Neural crest cell (in vitro differentiated cells): ENCODE data around the gene CHD6. TPM values are rescaled to one million over a fixed set of nuclear protein-coding genes. Genes with fewer than 3 reads are reported as not detected.

Experiments
- DNase-seq: peaks from one replicate; pipeline ENCODE4 v3.0.0; 2021; ENCODE audit warnings: low read depth, mixed read lengths, low spot score
- H3K27ac Mint-ChIP-seq: one replicate; pipeline ENCODE4 v1.8.0; 2021; ENCODE audit warnings: mild to moderate bottlenecking, mixed read lengths; ENCODE audit not compliant: unreplicated experiment
- H3K27me3 Mint-ChIP-seq: 2 replicates; pipeline ENCODE4 v1.8.0; 2021; ENCODE audit warnings: low read depth, mild to moderate bottlenecking, mixed read lengths
- H3K36me3 Mint-ChIP-seq: 2 replicates; pipeline ENCODE4 v1.8.0; 2021; ENCODE audit warnings: low read depth, mild to moderate bottlenecking, mixed read lengths
- H3K4me1 Mint-ChIP-seq: 2 replicates; pipeline ENCODE4 v1.8.0; 2021; ENCODE audit warnings: mixed read lengths
- H3K4me3 Mint-ChIP-seq: one replicate; pipeline ENCODE4 v1.8.0; 2021; ENCODE audit warnings: mild to moderate bottlenecking, mixed read lengths
- H3K9me3 Mint-ChIP-seq: 2 replicates; pipeline ENCODE4 v1.8.0; 2021; ENCODE audit warnings: mixed read lengths
- CTCF ChIP-seq: fragments of 200-600 bp; sonication (generic); conservative IDR thresholded peaks from 2 replicates; pipeline ENCODE4 v1.5.0; 2021; ENCODE audit warnings: antibody characterized with exemption, mild to moderate bottlenecking
- total RNA-seq: library from RNA; stranded (reverse); gene quantifications from 2 replicates; pipeline ENCODE4 v1.2.1, GENCODE V29; 2021

Gene CHD6
- total RNA-seq, 1 donor from 2014 or later, result 51.2 TPM

GRCh38 chr20:41355598-41356203 lies 262.5 kb downstream of the CHD6 start:
- H3K9me3 Mint-ChIP-seq, result no peaks in the 10 kb centered on the region
- H3K27me3 Mint-ChIP-seq, result no peaks in the 10 kb centered on the region
- no peaks in the 10 kb centered on the region for H3K4me1 Mint-ChIP-seq
- no peak for DNase-seq
- H3K36me3 Mint-ChIP-seq, result no peaks in the 10 kb centered on the region
- no peak overlapping the region for H3K4me3 Mint-ChIP-seq
- TF ChIP-seq CTCF, result no peak
- no peak overlapping the region for H3K27ac Mint-ChIP-seq

GRCh38 chr20:41355192-41355591 lies 263.0 kb downstream of the CHD6 start:
- Mint-ChIP-seq H3K36me3 (no peaks in the 10 kb centered on the region), H3K9me3 (no peaks in the 10 kb centered on the region)

GRCh38 chr20:41353530-41353929 lies 264.6 kb downstream of the CHD6 start:
- TF ChIP-seq CTCF, result no peak
- H3K9me3 Mint-ChIP-seq, result no peaks in the 10 kb centered on the region
- no peak for DNase-seq
- H3K27ac Mint-ChIP-seq, result peak overlapping the region; percentile 27
- no peak overlapping the region for H3K4me3 Mint-ChIP-seq
- H3K36me3 Mint-ChIP-seq, result no peaks in the 10 kb centered on the region
- H3K4me1 Mint-ChIP-seq, result no peaks in the 10 kb centered on the region
- no peaks in the 10 kb centered on the region for H3K27me3 Mint-ChIP-seq

More at GRCh38 chr20:41355192-41355591, 263.0 kb downstream of the CHD6 start:
- Mint-ChIP-seq H3K27me3 (no peaks in the 10 kb centered on the region), H3K4me1 (no peaks in the 10 kb centered on the region), H3K4me3 (no peak overlapping the region), H3K27ac (no peak overlapping the region)
- no peak for DNase-seq
- TF ChIP-seq CTCF, result no peak

GRCh38 chr20:41352666-41353065 lies 265.5 kb downstream of the CHD6 start:
- DNase-seq, result no peak
- Mint-ChIP-seq H3K36me3 (no peaks in the 10 kb centered on the region), H3K4me3 (no peak overlapping the region), H3K4me1 (no peaks in the 10 kb centered on the region), H3K9me3 (no peaks in the 10 kb centered on the region), H3K27ac (no peak overlapping the region), H3K27me3 (no peaks in the 10 kb centered on the region)
- TF ChIP-seq CTCF, result no peak

- Mint-ChIP-seq H3K4me1 (peaks cover 2% of the 10 kb centered on the region), H3K36me3 (no peaks in the 10 kb centered on the region), H3K27ac (no peak overlapping the region), H3K4me3 (no peak overlapping the region), H3K27me3 (no peaks in the 10 kb centered on the region), H3K9me3 (no peaks in the 10 kb centered on the region)
- DNase-seq, result no peak
- TF ChIP-seq CTCF, result no peak
Observed at GRCh38 chr20:41352106-41352505, 266.1 kb downstream of the CHD6 start.
